ENCODE data around the gene ITPRID1. TPM values are rescaled to one million over a fixed set of nuclear protein-coding genes. Genes with fewer than 3 reads are reported as not detected.

Gene ITPRID1
- total RNA-seq, 1 donor from 2014 or later, result not detected

DNA sequence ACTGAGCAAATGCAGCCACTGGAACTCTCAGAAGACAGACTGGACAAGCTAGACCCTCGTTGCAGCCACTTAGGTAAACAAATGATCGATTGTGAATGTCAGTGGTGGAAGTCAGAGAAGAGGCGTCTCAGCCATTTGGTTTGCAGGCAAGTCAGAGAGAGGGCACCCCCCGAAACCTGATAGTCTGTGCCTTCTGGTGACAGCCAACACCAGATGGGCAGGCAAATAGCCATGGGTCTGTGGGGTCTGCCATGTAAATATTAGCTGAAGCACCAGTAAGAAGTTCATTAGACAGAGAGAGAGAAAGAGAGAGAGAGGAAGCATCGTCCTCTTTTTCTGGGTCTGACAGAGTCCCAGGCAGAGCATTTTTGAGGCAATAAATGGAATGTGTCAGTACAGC, 178.6 kb downstream of the ITPRID1 start:
- Histone ChIP-seq H3K27ac (replicated peaks) (no peak overlapping the region), H3K4me3 (no peak overlapping the region), H3K9me3 (replicated peaks) (no peaks in the 10 kb centered on the region), H3K4me1 (no peaks in the 10 kb centered on the region), H3K36me3 (no peaks in the 10 kb centered on the region), H3K27me3 (ENCODE audit: low read depth) (no peaks in the 10 kb centered on the region)
- TF ChIP-seq, protein P1, sequence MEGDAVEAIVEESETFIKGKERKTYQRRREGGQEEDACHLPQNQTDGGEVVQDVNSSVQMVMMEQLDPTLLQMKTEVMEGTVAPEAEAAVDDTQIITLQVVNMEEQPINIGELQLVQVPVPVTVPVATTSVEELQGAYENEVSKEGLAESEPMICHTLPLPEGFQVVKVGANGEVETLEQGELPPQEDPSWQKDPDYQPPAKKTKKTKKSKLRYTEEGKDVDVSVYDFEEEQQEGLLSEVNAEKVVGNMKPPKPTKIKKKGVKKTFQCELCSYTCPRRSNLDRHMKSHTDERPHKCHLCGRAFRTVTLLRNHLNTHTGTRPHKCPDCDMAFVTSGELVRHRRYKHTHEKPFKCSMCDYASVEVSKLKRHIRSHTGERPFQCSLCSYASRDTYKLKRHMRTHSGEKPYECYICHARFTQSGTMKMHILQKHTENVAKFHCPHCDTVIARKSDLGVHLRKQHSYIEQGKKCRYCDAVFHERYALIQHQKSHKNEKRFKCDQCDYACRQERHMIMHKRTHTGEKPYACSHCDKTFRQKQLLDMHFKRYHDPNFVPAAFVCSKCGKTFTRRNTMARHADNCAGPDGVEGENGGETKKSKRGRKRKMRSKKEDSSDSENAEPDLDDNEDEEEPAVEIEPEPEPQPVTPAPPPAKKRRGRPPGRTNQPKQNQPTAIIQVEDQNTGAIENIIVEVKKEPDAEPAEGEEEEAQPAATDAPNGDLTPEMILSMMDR (IDR thresholded peaks at IDR 0.05; ENCODE audit: borderline replicate concordance), result no peak
- DNase-seq, result no peak
- intact Hi-C loops (cut with micrococcal nuclease), result no loop called here

DNA sequence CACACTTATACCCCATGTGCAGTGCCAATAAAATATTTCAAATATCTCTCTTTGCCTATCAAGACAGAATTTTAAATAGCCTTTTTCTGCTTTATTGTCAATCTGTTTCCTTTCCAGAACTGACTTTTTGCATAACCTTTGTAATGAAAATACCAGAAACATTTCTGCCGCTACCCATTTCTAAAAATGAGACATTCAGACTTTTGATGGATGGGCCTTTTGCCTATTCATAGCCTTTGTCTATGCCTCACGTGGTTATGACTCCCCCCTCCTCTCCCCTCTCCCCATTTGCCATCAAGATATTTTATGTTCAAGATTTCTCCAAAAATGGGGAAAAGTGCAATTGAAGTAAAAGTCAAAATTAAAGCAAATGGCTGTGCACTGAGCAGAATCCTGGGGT, 179.0 kb downstream of the ITPRID1 start:
- Histone ChIP-seq H3K27me3 (ENCODE audit: low read depth) (no peaks in the 10 kb centered on the region), H3K36me3 (no peaks in the 10 kb centered on the region), H3K9me3 (replicated peaks) (no peaks in the 10 kb centered on the region), H3K27ac (replicated peaks) (no peak overlapping the region), H3K4me3 (no peak overlapping the region), H3K4me1 (no peaks in the 10 kb centered on the region)
- TF ChIP-seq, protein P1 (IDR thresholded peaks at IDR 0.05; ENCODE audit: borderline replicate concordance), result no peak
- DNase-seq, result no peak
- intact Hi-C loops (cut with micrococcal nuclease), result no loop called here

DNA sequence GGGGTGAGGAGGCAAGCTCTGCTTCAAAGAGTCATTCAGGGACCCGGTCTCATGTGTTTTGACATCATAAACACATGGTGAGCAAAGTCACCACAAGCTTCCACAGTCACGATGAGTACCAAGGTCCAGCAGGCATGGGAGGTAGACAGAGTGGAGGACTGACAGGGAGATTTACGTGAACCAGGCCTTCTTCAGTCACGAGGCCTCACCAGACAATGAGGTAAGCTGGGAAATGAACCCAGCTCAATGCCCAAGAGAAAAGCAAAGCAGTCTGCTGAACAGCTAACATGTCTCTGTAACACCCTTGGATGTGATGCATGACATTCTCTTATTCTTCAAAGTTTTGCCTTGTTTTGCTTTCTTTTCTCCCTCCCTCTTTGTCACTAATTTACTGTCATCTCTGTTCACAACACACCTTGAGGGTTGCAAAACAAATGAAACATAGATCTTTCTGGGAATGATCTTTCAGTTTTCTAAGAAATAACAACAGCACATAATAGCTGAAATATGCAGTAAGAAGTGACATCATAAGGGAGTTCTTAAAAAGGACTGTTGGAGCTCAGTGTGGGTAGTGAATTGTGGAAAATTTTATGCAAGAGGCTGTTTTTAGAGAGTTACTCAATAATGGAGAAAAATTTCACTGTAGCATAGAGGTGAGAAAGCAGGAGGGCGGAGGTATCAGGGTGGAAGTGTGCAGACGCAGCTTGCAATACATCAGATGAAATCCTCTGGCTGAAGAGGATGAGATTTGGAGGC, 182.1 kb downstream of the ITPRID1 start:
- DNase-seq, result no peak
- intact Hi-C loops (cut with micrococcal nuclease), result no loop called here
- Histone ChIP-seq H3K4me1 (no peaks in the 10 kb centered on the region), H3K36me3 (no peaks in the 10 kb centered on the region), H3K9me3 (replicated peaks) (no peaks in the 10 kb centered on the region), H3K27ac (replicated peaks) (no peak overlapping the region), H3K4me3 (no peak overlapping the region), H3K27me3 (ENCODE audit: low read depth) (no peaks in the 10 kb centered on the region)
- TF ChIP-seq, protein P1 (IDR thresholded peaks at IDR 0.05; ENCODE audit: borderline replicate concordance), result no peak

DNA sequence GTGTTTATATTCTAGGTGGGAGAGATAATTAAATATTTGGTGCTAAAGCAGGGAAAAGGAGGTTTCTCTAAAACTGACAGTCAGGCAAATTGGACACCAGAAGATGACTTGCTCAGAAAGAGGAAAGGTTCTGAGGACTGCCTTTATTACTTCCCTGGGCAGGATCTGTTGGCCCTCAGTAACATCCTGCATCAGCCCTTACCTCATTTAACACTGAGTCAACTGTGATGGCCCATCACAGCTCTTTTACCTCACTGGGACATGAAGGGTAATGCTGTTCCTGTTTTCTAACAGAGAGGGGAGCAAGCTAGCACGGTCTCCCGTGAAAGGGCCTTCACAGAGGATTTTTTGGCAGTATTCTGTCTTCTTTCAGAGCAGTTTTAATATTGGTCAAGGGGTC, 185.2 kb downstream of the ITPRID1 start:
- TF ChIP-seq, protein P1 (IDR thresholded peaks at IDR 0.05; ENCODE audit: borderline replicate concordance), result no peak
- no peak overlapping the region for H3K4me3 ChIP-seq
- no peaks in the 10 kb centered on the region for H3K4me1 ChIP-seq
- no peaks in the 10 kb centered on the region for H3K27me3 ChIP-seq (ENCODE audit: low read depth)
- H3K9me3 ChIP-seq (replicated peaks), result no peaks in the 10 kb centered on the region
- DNase-seq, result no peak
- intact Hi-C loops (cut with micrococcal nuclease), result no loop called here
- no peaks in the 10 kb centered on the region for H3K36me3 ChIP-seq
- H3K27ac ChIP-seq (replicated peaks), result no peak overlapping the region

DNA sequence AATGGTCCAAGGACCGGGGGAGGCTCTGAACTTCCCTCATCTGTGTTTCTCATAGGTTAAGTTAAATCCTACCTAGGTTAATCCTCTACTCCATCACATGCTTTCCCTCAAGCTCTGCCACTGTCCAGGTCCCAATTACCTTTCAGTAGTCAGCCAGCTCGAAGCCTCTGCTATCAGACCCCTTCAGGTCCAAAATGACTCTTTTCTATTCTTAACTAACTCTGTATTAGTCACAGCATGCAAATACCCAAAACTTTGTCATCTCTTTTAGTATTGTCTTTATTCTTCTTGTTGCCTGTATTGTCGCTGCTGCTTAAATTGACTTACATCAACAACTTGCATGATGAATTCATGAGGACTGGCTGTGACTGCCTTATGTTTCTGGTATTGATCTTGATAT, 188.5 kb downstream of the ITPRID1 start:
- Histone ChIP-seq H3K27ac (replicated peaks) (no peak overlapping the region), H3K4me3 (no peak overlapping the region), H3K27me3 (ENCODE audit: low read depth) (no peaks in the 10 kb centered on the region), H3K9me3 (replicated peaks) (no peaks in the 10 kb centered on the region), H3K4me1 (no peaks in the 10 kb centered on the region), H3K36me3 (no peaks in the 10 kb centered on the region)
- TF ChIP-seq, protein P1 (IDR thresholded peaks at IDR 0.05; ENCODE audit: borderline replicate concordance), result no peak
- intact Hi-C loops (cut with micrococcal nuclease), result no loop called here
- no peak for DNase-seq
